ENCODE measurements around the gene ESD. TPM values are rescaled to one million over a fixed set of nuclear protein-coding genes. Genes with fewer than 3 reads are reported as not detected.

The ESD gene
- total and polyA plus RNA-seq, 4 donors = 78.9 to 167 (median 99.1) TPM

GRCh38 chr13:46747031-46747820 lies 49.7 kb downstream of the ESD start:
- H3K4me1 ChIP-seq (ENCODE audit: control insufficient read depth in 5 of 5, insufficient read depth in 5 of 5, low read length in 5 of 5) = peaks cover 0 to 1% (median 0%) of the 10 kb centered on the region in 5 donors
- no peak overlapping the region for H3K27ac ChIP-seq (ENCODE audit: low read depth in 1 of 2, low read length in 1 of 2)
- no peak for ATAC-seq (ENCODE audit: insufficient read depth, low FRiP score)
- no peaks in the 10 kb centered on the region for H3K9me3 ChIP-seq (ENCODE audit: control insufficient read depth in 4 of 4, insufficient read depth in 3 of 4, low read length in 3 of 4)
- no peak overlapping the region for H3K4me3 ChIP-seq
- H3K36me3 ChIP-seq (ENCODE audit: control insufficient read depth in 4 of 4, insufficient read depth in 4 of 4, low read length in 4 of 4) = peaks cover 13 to 31% (median 22%) of the 10 kb centered on the region in 4 donors
- DNase-seq = no peak
- no peak overlapping the region for H3K9ac ChIP-seq (ENCODE audit: insufficient read depth in 1 of 2, low read length in 2 of 2)
- H3K27me3 ChIP-seq (ENCODE audit: control insufficient read depth in 3 of 3, insufficient read depth in 3 of 3, low read length in 2 of 3) = no peaks in the 10 kb centered on the region
- no peak for TF ChIP-seq CTCF (IDR thresholded peaks at IDR 0.05; ENCODE audit: control extremely low read depth, extremely low read depth)
- WGBS, 2 donors = 96 to 97% methylated on average over 8 of the region's 8 CpGs

DNA sequence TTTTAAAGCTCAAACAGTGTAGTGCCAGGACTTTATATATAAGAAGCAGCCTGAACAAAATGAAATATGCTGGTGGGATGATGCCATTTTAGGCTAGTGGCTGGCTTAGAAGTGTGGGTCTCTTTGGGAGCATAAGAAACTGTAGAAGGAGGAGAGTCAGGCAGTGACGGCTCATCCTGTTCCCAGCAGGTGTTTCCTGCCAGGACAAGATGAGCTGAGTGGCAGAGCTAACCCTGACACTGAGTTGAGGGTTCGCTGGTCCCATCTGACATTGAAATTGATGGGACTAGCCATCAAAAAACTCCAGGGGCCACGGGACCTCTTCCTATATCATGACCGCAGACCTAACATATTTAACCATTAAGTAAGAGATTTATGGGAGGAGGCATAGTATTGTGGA lies 51.3 kb downstream of the ESD start:
- H3K27ac ChIP-seq (ENCODE audit: low read depth in 1 of 2, low read length in 1 of 2) = no peak overlapping the region
- H3K9me3 ChIP-seq (ENCODE audit: control insufficient read depth in 4 of 4, insufficient read depth in 3 of 4, low read length in 3 of 4) = no peaks in the 10 kb centered on the region
- DNase-seq (no peak), ATAC-seq (ENCODE audit: insufficient read depth, low FRiP score) (no peak)
- no peak overlapping the region for H3K4me3 ChIP-seq
- H3K9ac ChIP-seq (ENCODE audit: insufficient read depth in 1 of 2, low read length in 2 of 2) = no peak overlapping the region
- H3K36me3 ChIP-seq (ENCODE audit: control insufficient read depth in 4 of 4, insufficient read depth in 4 of 4, low read length in 4 of 4) = peaks cover 21 to 41% (median 23%) of the 10 kb centered on the region in 4 donors
- WGBS, 2 donors = 60 to 79% methylated on average over 4 of the region's 4 CpGs
- no peak for TF ChIP-seq CTCF (IDR thresholded peaks at IDR 0.05; ENCODE audit: control extremely low read depth, extremely low read depth)
- no peaks in the 10 kb centered on the region for H3K27me3 ChIP-seq (ENCODE audit: control insufficient read depth in 3 of 3, insufficient read depth in 3 of 3, low read length in 2 of 3)
- H3K4me1 ChIP-seq (ENCODE audit: control insufficient read depth in 5 of 5, insufficient read depth in 5 of 5, low read length in 5 of 5) = no peaks in the 10 kb centered on the region

DNA sequence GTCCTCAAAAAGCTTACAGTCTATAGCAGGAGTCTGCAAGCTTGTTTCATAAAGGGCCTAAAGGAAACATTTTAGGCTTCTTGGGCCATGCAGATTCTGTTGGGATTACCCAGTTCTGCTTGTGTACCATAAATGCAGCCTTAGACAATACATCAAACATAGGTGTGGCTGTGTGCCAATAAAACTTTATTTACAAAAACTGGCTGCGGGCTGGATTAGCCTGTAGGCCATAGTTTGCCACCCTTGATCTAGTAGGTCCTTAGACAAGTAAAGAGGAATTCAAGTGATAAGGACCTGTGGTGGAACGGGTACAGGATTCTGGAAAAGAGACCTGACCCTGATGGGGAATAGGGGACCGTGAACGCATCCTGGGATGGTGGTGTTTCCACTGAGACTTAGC lies 51.9 kb downstream of the ESD start:
- Histone ChIP-seq H3K27me3 (ENCODE audit: control insufficient read depth in 3 of 3, insufficient read depth in 3 of 3, low read length in 2 of 3) (no peaks in the 10 kb centered on the region), H3K9ac (ENCODE audit: insufficient read depth in 1 of 2, low read length in 2 of 2) (no peak overlapping the region), H3K4me3 (no peak overlapping the region), H3K27ac (ENCODE audit: low read depth in 1 of 2, low read length in 1 of 2) (no peak overlapping the region), H3K36me3 (ENCODE audit: control insufficient read depth in 4 of 4, insufficient read depth in 4 of 4, low read length in 4 of 4) (peaks cover 17 to 38% (median 21%) of the 10 kb centered on the region in 4 donors), H3K4me1 (ENCODE audit: control insufficient read depth in 5 of 5, insufficient read depth in 5 of 5, low read length in 5 of 5) (no peaks in the 10 kb centered on the region), H3K9me3 (ENCODE audit: control insufficient read depth in 4 of 4, insufficient read depth in 3 of 4, low read length in 3 of 4) (no peaks in the 10 kb centered on the region)
- TF ChIP-seq CTCF (IDR thresholded peaks at IDR 0.05; ENCODE audit: control extremely low read depth, extremely low read depth) = no peak
- no peak for ATAC-seq (ENCODE audit: insufficient read depth, low FRiP score)
- DNase-seq = no peak
- 93 to 97% methylated on average over 4 of the region's 4 CpGs for WGBS, 2 donors

Data from lung (tissue), 12 donors.